Activated CD4-positive, alpha-beta T cell treated with anti-CD3 and anti-CD28 coated beads, Interleukin-2, amount 50 U/mL, for 48 hours (primary cell): ENCODE data around the gene IP6K1.
"Not testable (repeated sequence)": the region's sequence is repeated elsewhere in the genome, so short reads cannot be mapped to it uniquely, and the experiment has no call there.

Source experiments
- DNase-seq, 2 experiments: peaks; one replicate each; pipeline ENCODE4 v3.0.0-alpha.2; 2020

Gene IP6K1

DNA sequence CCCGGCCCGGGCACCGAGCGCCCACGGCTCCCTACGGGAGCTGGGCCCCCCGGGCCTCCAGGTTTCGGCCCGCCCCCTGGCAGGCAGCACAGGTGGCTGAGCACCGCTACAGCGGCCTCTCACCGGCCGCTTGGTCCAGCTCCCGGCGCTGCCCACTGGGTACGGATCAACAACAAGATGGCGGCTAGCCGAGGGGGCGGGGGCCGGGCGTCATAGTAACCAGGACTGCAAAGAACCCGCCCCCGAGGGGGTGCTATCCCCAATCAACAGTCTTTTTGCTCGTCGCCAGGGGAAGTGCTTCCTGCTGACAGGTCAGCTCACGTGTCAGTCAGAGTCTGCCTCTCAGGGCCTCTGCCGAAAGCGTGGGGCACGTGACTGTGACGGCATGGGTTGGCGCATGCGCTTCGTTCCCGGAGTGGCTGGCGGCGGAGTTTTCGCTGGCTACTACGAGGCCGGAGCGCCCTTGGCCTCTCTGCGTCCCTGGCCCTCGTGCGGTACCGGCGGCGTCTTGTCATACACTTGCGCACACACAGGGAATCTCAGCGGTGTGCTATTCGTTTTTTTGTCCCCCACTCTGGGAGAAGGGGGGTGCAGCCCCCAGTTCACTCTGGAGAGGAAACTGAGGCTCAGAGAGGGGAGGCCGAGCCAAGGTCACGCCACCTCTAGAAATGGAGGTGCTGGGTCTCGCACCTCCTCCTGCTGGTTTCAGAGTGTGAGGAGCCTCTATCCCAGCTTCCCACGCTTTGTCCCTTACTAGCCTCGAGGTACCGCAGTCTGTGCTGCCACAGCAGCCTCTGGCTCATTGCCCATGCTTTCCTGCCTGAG is at the start of gene IP6K1:
TSS of gene IP6K1 (minus strand) at position 186 of the 825 bp plus-strand sequence. CDS start 38,502 bp downstream, outside the sequence.
- DNase-seq: peak; percentile 100

DNA sequence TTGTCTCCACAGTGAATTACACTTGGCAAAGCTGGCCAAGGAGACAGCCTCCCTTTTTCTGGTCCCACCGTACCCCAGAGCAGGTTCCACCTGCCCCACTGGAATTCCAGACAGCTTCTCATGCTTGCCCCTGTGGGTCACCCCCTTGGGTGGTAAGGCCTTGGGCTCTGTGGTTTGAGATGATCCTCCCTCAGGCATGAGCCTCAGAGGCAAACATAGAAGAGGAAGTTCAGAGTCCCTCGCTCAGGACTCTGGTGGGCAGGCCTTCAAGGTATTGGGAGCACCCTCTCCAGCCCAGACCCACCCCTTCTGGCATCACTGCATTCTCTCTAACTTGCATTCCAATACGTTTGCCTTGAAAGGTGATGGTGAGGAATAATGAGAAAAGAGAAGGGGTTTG is 45.0 kb upstream of the IP6K1 start:
- DNase-seq: no peak

DNA sequence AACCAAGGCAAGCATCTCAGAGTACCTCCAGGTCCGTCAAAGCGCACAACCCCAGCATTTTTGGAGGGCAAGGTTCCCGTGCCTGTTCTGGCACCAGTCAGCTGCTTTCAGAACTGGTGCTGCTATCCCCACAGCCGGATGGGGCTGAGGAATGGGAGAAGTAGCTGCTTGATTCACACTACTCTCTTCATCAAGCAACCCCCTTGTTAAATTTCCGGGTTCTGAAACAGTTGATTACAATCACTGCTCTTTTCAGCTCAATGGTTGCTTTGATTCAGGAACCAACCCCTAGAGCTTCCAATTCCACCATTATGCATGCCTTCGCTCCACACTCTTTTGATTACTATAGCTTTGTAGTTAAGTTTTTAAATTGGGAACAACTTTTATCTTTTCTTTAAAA is 39.7 kb upstream of the IP6K1 start:
- no peak for DNase-seq

DNA sequence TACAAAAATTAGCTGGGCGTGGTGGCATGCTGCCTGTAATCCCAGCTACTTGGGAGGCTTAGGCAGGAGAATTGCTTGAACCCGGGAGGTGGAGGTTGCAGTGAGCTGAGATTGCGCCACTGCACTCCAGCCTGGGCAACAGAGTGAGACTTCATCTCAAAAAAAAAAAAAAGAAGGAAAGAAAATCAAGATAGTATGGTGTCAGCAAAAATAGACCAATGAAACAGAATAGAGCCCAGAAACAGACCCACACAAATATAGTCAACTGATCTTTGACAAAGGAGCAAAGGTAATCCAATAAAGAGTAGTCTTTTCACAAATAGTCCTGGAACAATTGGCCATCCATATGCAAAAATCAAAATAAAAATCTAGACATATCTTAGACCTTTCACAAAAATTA is 36.8 kb upstream of the IP6K1 start:
- DNase-seq: not testable (repeated sequence)

DNA sequence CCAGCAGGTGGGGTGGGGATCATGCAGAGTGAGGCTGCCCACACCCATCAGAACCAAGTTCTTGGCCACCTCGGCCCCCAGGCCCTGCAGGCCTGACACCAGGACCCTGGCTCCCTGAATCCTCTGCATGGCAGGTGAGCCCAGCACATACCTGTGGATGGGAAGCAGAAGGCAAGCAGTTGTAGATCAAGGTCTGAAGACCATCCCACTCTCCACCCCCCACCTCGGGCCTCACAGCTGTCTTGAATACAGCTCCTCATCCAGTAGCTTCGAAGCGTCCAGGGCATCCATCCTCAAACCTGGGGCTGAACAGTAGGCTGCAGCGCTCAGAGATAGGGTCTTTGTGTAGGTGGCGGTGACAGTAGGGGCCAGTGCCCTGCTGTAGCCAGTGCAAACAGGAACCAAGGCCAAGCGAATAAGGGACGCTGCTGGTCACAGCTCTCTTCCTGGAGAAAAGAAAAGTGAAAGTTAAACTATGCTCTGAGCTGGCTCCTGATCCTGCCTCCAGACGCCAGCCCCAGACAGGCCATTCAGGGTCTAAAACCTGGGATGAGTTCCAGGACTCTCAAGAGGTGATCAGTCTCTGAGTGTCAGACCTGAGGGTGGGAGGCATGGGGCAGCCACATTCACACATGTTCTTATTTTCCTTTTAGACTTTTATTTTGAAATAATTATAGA is 27.3 kb upstream of the IP6K1 start, which contains the start of gene UBA7:
TSS of gene UBA7 (minus strand) at position 457 of the 678 bp plus-strand sequence. CDS start at position 291, 166 bp downstream.
- DNase-seq: peak; percentile 37 to 52

DNA sequence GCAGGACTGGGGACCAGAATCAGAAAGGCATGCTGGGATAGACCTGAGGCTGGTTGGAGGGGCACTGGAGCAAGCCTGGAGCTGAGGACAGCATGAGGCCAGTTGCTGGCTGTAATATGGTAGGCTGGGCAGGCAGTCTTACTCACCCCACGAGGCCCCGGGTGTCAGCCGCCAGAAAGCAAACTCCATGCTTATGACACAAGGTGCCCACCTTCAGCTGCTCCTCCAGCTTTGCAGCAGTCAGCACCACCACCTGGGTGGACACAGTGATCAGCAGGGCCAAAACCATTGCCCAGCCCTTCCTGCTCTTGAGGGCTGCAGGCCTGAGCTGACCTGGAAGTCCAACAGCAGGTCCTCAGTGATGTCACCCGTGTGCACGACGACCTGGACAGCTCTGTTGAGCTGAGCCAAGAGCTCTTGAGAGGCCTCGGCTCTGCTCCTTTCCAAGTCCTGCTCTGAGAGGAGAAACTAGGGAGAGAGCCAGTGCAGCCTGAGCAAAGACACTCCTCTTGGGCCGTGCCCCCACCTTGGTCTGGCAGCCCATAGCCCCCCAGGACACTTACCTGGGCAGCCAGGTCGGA is 26.7 kb upstream of the IP6K1 start:
- DNase-seq: no peak

DNA sequence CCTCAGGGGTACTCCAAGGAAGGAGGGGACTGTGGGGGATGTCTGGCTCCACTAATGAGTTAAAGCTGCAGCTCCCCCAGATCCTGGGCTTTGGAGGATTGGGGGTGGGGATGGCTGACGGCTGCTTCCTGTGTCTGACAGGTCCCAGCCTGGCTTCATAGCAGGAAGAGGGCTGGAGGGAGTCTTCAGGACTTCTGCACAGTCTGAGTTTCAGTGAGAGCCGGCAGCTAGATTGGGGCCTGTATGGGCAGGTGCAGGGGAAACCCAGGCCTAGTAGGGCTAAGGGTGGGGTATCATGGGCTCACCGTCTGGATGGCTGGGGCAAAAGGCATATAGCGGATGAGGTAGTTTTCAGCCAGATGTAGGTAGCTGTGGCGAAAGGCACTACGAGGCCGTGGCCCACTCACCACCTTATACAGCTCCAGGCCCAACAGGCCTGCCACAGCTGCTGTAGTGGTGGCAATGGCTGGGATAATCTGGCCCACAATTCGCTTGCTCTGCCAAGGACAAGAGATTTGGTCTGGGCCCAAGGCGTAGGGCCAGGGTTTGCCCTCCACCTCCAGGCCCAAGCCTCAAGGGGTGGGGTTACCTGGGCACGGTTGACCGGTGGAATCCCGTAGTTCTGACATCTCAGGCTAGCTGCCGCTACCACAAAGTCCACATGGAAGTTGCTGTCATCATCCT is 21.2 kb upstream of the IP6K1 start:
- DNase-seq: no peak

DNA sequence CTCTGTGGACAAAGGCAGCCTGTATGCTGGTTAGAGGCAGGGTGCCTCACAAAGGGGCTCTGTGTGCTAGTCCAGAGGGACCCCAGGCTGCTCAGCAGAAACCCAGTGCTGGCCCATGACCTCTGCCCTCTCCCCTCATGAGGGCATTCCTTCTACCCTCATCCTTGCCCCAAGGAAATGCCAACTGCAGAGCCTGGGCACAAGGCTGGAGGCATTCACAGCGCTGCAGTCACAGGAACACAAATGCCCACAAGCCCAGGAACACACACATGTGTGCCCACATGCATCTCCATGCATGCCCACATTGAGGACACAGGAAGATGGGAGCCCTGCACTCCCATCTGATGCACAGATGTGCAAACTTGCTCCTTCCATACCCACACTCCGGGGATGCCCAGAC is 20.5 kb upstream of the IP6K1 start:
- no peak for DNase-seq

DNA sequence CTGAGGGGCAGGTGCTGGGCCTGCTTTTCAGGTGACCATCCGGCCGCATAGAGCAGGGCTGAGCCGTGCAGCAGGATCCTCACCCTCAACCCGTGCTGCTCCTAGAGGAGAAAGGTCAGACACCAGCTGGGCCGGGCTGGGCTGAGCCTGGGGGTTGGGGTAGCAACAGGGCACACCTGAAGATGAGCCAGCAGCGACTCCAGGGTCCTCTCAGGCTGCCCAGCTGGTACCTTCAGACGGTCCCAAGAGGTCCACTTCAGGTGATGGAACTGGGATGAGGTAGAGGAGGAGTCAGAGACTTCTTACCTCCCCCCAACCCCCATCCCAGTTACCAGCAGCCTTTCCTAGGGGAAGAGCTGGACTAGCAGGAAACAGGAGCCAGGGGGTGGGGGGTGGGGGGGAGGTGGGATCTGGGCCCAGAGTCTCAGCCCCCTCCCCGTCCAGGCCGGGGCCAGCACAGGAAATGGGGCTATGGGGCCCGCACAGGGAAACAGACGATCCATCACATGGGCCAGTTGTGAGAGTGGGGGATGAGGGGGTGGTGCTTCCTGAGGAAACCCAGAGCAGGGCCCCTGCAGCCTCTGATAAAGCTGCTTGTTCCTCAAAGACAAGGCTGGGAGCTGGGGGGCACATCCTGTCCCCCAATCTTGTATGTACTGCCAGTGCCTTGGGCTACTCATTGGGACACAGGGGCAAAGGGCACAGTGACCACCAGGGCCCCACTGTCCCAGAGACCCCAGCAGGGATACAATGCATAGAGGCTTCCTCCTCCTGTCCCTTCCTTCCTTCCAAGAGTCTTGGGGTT is 19.8 kb upstream of the IP6K1 start:
- DNase-seq: peak in 1 of 2 experiments; percentile 19

DNA sequence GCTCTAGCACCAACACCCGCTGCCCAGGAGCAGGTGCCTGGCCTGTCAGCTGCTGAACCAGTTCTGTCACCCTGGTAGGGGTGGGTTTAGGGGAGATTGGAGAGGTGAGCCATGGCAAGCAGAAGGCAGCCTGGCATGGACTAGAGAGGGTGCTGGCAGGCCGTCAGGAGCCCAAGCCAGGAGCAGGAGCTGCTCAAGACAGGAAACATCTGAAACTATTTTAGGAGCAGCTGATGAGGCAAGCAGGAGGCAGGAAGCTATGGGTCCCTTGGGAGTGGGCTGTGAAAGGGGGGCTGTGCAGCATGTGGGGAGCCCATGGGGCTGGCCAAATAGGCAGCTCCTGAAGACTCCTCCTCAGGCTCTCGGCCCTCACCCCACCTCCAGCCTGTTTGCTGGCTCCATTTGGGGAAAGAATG is 19.0 kb upstream of the IP6K1 start:
- DNase-seq: no peak

DNA sequence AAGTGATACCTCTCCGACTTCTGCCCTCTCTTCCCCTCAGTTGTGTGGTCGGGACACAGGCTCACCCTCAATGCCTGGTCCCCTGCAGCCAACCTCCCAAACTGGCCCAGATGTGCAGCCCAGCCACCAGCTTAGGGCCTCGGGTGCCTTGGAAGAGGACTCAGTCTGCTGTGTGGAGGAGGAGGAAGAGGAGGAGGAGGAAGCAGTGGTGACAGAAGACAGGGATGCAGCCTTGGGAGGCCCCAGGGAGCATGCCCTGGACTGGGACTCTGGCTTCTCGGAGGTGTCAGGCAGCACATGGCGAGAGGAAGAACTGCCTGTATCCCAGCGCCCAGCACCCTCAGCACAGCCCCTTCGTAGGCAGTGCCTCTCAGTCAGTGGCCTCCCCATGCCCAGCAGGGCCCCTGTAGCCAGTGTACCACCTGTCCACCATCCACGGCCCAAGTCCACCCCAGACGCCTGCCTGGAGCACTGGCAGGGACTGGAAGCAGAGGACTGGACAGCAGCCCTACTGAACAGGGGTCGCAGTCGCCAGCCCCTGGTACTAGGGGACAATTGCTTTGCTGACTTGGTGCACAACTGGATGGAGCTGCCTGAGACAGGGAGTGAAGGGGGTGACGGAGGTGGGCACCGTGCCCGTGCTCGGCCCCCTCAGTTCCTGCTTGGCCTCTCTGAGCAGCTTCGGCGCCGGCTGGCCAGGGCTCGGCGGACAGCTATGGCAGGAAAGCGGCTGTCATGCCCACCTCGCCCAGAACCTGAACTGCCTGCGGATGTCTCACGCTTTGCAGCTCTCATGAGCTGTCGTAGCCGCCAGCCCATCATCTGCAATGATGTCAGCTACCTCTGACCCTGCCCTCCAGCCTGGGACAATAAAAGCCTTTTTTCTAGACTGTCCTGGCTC is 18.0 kb upstream of the IP6K1 start:
- no peak for DNase-seq

DNA sequence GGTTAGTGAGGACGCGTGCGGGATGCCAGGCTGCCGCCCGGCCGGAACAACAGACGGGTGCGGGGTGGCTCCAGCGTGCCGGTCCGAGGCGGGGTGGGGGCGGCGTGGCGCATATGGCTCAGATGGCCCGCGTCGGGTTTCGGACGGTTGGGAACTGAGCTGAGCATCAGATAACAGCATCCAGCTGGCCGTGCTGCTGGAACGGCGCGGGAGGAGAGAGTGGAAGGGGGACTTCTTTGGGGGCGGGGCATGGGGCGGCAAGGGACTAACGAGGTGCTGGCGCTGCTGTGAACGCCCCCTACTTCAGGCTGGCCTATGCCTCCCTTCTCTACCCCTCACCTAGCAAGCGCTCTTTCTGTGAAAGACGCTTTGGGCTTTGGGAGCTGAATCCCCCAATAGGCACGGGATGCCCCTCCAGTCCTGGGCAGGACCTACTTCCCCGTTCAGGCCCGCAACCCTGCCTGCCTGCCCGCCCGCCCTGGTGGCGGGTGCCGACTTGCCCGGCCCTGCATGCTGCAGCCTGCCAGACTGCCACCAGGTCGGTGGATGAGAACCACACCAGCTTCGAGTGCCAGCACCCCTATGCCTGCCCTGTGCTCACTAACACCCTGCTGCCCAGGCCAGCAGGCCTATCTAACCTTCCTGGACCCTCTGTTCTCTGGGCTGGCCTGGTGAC is 17.3 kb upstream of the IP6K1 start:
- peak; percentile 45 to 54 for DNase-seq

DNA sequence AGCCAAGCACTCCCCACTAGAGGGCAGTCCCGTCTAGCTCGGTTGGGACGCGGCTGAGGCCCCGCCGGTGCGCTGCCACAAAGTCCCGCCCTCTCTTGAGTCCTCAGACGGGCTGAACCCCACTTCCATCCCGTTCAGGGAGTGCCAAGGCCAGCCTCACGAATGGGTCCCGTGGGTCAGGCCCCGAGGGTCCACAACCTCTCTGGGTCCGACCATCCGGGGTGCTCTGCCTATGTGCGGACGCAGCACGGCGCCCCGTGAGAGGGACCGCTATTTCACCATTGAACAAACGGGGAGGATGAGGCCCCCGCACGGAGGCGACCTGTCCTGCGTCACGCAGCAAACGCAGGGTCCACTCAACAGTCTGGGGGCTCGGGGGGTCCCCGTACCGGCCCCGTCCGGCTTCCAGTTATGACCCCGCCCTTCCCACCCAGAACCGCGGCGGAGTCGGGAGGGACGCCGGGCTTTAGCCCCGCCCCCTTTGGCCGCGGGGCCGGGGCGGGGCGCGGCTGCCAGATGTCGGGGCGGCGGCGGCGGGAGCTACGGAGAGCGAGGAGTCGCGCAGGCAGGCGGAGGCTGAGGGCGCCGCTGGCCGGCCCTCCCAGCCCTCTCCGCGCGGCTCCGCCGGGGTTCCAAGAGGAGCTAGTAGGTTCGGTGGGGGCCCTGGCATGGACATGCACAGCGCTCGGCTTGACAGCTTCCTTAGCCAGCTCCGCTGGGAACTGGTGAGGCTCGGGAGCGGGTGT is 16.6 kb upstream of the IP6K1 start, which contains the start of gene INKA1:
TSS of gene INKA1 (plus strand) at position 543 of the 746 bp plus-strand sequence. CDS start at position 675, 132 bp downstream.
- DNase-seq: peak; percentile 91 to 92

DNA sequence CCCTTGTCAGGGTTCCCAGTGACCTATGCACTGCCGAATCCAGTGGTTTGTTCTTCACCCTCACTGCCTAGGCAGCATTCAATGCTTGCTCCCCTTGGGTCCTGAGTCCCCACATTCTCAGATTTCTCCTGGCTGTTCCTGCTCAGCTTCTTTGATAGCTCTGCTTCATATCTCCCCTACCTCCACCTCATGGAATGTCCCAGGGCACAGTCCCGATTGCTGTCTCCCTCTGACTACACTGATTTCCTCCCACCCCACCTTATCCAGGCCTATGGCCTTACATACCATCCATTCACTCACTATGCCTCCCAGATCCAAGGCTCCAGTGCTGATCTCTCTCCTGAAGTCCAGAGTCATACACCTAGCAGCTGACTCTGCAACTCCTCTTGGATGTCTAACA is 14.8 kb upstream of the IP6K1 start:
- no peak for DNase-seq

DNA sequence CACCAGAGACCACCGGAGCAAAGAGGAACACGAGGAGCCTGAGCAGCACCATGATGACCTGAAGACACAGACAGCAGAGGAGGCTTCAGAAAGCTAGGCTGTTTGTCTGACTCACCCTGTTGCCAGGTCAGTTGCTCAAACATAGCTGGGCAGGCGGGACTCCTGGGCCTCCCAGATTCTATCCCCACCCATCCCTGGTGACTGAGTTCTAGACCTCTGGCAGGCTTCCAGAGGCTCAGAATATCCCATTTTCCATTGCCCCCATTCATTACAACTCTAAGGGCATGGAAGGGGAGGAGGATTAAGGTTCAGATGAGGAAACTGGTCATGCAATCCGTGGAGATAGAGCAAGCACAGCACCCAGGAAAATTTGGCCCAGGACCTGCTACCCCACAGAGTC is 13.4 kb upstream of the IP6K1 start, which contains the start of gene CDHR4:
TSS of gene CDHR4 (minus strand) at position 113 of the 400 bp plus-strand sequence. CDS start at position 52, 61 bp downstream.
- DNase-seq: no peak

DNA sequence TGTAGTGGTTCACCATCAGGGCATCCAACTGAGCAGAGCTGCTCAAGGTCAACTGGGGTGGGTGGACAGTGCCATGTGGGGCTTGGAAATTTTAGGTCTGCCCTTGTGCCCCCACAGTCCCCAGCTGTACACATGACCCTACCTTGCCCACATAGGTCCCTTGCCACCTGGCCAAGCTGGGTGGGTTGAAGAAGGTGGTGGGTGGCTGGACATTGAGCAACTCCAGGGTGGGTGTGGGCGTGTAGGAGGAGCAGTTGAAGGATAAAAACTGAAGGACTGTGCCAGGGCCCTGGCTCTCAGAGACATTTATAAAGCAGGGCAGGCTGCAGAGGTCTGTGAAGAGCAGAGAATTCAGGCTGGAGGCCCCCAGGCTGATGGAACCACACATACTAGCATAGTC is 12.8 kb upstream of the IP6K1 start:
- no peak for DNase-seq

DNA sequence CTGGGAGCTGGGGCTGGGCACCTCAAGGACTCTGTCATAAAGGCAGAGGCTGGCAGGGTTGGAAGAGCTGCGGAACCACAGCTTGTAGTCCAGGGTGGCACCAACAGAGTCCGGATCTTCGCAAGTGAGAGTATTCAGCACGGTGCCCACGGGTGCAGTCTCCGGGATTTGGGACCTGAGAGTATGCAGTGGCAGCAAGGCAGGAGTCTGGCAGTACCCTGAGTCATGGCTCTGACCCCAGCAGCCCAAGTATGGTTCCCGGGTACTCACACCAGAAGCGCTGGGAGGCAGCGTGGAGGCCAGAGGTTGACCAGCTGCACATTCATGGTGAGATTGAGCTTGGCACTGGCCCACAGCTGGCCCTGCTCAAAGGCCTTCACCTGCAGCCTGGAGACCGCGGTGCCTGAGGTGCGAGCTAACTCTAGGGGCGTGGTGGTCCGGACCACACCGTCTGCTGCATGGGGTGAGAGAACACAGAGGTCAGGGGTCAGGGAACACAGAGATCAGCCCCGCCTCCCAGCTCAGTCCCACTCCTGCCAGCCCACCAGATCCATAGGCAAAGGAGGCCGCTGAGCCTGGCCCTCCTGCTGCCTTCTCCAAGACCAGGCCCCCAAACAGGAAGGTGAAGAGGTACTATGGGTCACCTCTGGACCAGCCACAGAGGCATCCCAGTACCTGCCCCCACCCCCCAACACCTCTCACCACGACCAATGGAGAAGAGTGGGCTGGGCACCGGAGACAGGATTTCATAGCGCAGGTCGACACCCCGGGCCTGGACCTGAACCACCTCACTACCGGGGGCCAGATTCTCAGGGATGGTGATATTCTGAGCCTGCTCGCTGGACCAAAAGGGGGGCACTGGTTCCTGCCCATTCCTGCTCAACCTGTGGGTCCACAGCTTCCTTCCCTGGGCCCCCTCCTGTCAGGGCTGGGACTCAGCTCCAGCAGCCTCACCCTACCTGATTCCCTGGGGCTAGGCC is 8.9 kb upstream of the IP6K1 start:
- no peak for DNase-seq

DNA sequence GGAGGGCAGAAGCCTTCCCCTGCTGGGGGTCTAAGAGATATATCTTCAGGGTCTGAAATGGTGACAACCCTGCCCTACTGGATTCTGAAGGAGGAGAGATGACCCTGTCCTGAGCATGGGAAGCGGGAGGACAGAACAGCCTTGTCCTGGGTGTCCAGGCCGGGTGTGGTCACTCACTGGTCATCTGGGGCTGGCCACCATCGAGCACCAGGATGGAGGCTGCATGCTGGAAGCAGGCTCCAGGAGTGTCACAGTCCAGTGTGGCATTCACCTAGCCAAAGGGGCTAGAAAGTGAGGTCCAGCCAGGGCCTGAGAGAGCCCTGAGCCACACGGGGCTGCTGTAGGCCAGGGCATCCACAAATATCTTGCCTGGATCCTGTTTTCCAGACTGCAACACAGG is 8.1 kb upstream of the IP6K1 start:
- no peak for DNase-seq
